SU-DHL-6 (cell line): ENCODE results near the gene ARFGAP1.

ENCODE experiments used
- CTCF ChIP-seq: fragments of 200-600 bp; sonication (generic); IDR thresholded peaks from one replicate; pipeline ENCODE4 v1.5.1; 2017; ENCODE audit warnings: antibody characterized with exemption, mild to moderate bottlenecking, low read length, moderate library complexity; ENCODE audit not compliant: insufficient read depth, poor library complexity, severe bottlenecking
- EZH2phosphoT487 ChIP-seq: fragments of 200-600 bp; sonication (generic), shearing (Covaris generic); conservative IDR thresholded peaks from 2 replicates; pipeline ENCODE4 v1.6.1; 2018; ENCODE audit warnings: mild to moderate bottlenecking, antibody characterized with exemption, low read length, moderate library complexity, mixed read lengths

- TF ChIP-seq CTCF (no peak), EZH2phosphoT487 (no peak)
These were observed 48.7 kb downstream of the ARFGAP1 start for GRCh38 chr20:63321148-63321831.
